OCI-LY7 (cell line): ENCODE results near the gene ATP8B4. TPM values are rescaled to one million over a fixed set of nuclear protein-coding genes. Genes with fewer than 3 reads are reported as not detected.

Source experiments
- BruUV-seq: library from RNA; stranded (reverse); fragments of 400-500 nt; replicated peaks from 2 replicates; lab custom pipeline; 2021; lab: Mats Ljungman, UMichigan
- CTCF ChIA-PET: fragments of 300-600 bp; sonication (Branson Sonifier 250); formaldehyde crosslinking; loops from one replicate; lab custom pipeline; 2022; ENCODE audit warnings: antibody characterized with exemption; ENCODE audit not compliant: unreplicated experiment; lab: Charles Lee
- POLR2A ChIA-PET: fragments of 300-600 bp; sonication (Branson Sonifier 250); formaldehyde crosslinking; loops from one replicate; lab custom pipeline; 2022; ENCODE audit warnings: antibody characterized with exemption; lab: Charles Lee
- DNase-seq: peaks from one replicate; pipeline ENCODE4 v3.0.0-alpha.2; 2015; ENCODE audit warnings: low spot score
- H2AFZ ChIP-seq: fragments of 200-600 bp; sonication (generic), shearing (Covaris generic); 2 replicates; pipeline ENCODE4 v1.6.1; 2014; ENCODE audit warnings: mild to moderate bottlenecking, antibody characterized with exemption, low read length, moderate library complexity
- H3K27ac ChIP-seq: fragments of 200-600 bp; sonication (generic); 2 replicates; pipeline ENCODE4 v1.5.1; 2014; ENCODE audit warnings: mixed run types, low read depth, mild to moderate bottlenecking, moderate library complexity, low read length, inconsistent platforms; ENCODE audit not compliant: poor library complexity, severe bottlenecking
- H3K36me3 ChIP-seq: fragments of 200-600 bp; sonication (generic); 2 replicates; pipeline ENCODE4 v1.6.1; 2014; ENCODE audit warnings: mild to moderate bottlenecking, antibody characterized with exemption, low read length, moderate library complexity, mixed read lengths; ENCODE audit not compliant: insufficient read depth
- H3K4me1 ChIP-seq: fragments of 200-600 bp; sonication (generic); 2 replicates; pipeline ENCODE4 v1.5.1; 2014; ENCODE audit warnings: mild to moderate bottlenecking, low read length; ENCODE audit not compliant: insufficient read depth, poor library complexity, severe bottlenecking
- H3K4me2 ChIP-seq: fragments of 200-600 bp; sonication (generic); 2 replicates; pipeline ENCODE4 v1.6.1; 2014; ENCODE audit warnings: mild to moderate bottlenecking, low read length
- H3K4me3 ChIP-seq: fragments of 200-600 bp; sonication (generic); 2 replicates; pipeline ENCODE4 v1.5.1; 2014; ENCODE audit warnings: mild to moderate bottlenecking, low read depth, low read length; ENCODE audit not compliant: poor library complexity, severe bottlenecking
- H3K79me2 ChIP-seq: fragments of 200-600 bp; sonication (generic); 2 replicates; pipeline ENCODE4 v1.6.1; 2016; ENCODE audit warnings: low read depth, mild to moderate bottlenecking, low read length, moderate library complexity, mixed read lengths; ENCODE audit not compliant: insufficient read depth
- H3K9me2 ChIP-seq: fragments of 200-600 bp; sonication (generic); 2 replicates; pipeline ENCODE4 v1.6.1; 2016; ENCODE audit warnings: mild to moderate bottlenecking, low read length, mixed read lengths; ENCODE audit not compliant: insufficient read depth
- H3K9me3 ChIP-seq: fragments of 200-600 bp; sonication (generic); 2 replicates; pipeline ENCODE4 v1.6.1; 2014; ENCODE audit warnings: mild to moderate bottlenecking, mixed run types, low read length, mixed read lengths
- H4K20me1 ChIP-seq: fragments of 200-600 bp; sonication (generic); 2 replicates; pipeline ENCODE4 v1.6.1; 2014; ENCODE audit warnings: mild to moderate bottlenecking, antibody characterized with exemption, low read length, moderate library complexity, mixed read lengths; ENCODE audit not compliant: insufficient read depth
- EZH2phosphoT487 ChIP-seq: fragments of 200-600 bp; sonication (generic); IDR thresholded peaks from 2 replicates; pipeline ENCODE4 v1.6.1; 2018; ENCODE audit warnings: low read depth, borderline replicate concordance, mild to moderate bottlenecking, mixed run types, antibody characterized with exemption, low read length, moderate library complexity, mixed read lengths
- intact Hi-C: fragments of 100-400 bp; cut with micrococcal nuclease; formaldehyde crosslinking; loops from one replicate; pipeline ENCODE4 v1.10.0; 2022; ENCODE audit not compliant: unreplicated experiment
- total RNA-seq, 2 experiments: library from RNA; depleted of rRNA in 1 of 2; stranded (reverse); fragments of >200 nt in 1 of 2; shearing (Covaris generic) in 1 of 2; gene quantifications; 2 replicates each; pipeline ENCODE4 v1.2.3, GENCODE V29; 2014 to 2022
- TF ChIP-seq, protein P1 (sequence below): fragments of 200-600 bp; sonication (generic); conservative IDR thresholded peaks from 2 replicates; pipeline ENCODE4 v1.5.1; 2014; ENCODE audit warnings: mild to moderate bottlenecking, antibody characterized with exemption, low read length, moderate library complexity, mixed read lengths

ATP8B4 gene
- total RNA-seq, 2 experiments from 2014 or later, result not detected

DNA sequence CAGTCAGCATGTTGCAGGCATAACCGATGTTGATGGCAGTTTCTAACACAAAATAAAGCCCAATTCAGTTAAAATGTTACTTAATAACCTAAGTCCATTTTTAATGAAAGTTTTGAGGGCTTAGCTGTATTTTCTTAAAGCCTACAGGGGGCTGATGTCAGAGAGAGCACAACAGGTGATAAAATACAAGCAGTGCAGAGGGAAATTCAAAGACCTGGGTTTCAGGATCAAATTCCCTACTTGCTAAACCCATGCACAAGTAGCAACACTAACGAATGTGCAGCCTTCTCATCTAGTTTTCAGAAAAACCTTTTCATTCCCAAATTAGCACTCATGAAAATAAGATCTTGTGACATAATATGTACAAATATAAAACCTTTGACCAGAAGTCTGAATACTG lies 202.0 kb downstream of the ATP8B4 start:
- ChIA-PET POLR2A (interaction anchor here (0.7 to 1.2 kb wide), 2 partner anchors 11 to 218 kb away, joined by 3 to 7 read pairs; no protein-coding TSS in a partner anchor), CTCF (no interaction called here)
- intact Hi-C loops, result no loop called here
- H3K9me2 ChIP-seq, result no peaks in the 10 kb centered on the region
- no peak for TF ChIP-seq EZH2phosphoT487
- TF ChIP-seq, protein P1, sequence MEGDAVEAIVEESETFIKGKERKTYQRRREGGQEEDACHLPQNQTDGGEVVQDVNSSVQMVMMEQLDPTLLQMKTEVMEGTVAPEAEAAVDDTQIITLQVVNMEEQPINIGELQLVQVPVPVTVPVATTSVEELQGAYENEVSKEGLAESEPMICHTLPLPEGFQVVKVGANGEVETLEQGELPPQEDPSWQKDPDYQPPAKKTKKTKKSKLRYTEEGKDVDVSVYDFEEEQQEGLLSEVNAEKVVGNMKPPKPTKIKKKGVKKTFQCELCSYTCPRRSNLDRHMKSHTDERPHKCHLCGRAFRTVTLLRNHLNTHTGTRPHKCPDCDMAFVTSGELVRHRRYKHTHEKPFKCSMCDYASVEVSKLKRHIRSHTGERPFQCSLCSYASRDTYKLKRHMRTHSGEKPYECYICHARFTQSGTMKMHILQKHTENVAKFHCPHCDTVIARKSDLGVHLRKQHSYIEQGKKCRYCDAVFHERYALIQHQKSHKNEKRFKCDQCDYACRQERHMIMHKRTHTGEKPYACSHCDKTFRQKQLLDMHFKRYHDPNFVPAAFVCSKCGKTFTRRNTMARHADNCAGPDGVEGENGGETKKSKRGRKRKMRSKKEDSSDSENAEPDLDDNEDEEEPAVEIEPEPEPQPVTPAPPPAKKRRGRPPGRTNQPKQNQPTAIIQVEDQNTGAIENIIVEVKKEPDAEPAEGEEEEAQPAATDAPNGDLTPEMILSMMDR, result no peak
- no peak overlapping the region for H3K4me2 ChIP-seq
- H3K9me3 ChIP-seq, result no peaks in the 10 kb centered on the region
- no peak overlapping the region for H2AFZ ChIP-seq
- no peaks in the 10 kb centered on the region for H3K79me2 ChIP-seq
- no peaks in the 10 kb centered on the region for H3K4me1 ChIP-seq
- no peaks in the 10 kb centered on the region for H3K36me3 ChIP-seq
- H3K4me3 ChIP-seq, result no peak overlapping the region
- no peaks in the 10 kb centered on the region for H4K20me1 ChIP-seq
- DNase-seq, result no peak
- no peak overlapping the region for H3K27ac ChIP-seq
- BruUV-seq, result no TSS peak

DNA sequence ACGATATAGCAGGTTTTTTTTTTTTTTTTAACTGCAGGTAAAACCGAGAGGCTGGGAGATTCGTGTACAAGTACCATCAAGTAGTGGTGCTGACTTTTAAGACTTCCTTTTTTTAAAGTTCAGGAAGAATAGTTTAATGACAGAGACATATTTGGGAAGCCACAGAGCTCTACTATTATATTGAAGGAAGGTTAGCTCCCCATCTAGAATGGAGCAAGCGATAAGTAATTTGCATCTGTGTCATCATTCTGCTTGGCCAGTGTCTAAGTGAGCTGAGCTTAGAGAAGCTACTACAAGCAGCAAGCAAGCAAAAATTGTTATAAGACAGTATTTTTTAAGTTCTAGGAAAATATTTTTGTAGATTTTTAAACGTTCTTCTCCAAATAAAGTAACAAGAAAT lies 203.2 kb downstream of the ATP8B4 start:
- intact Hi-C loops, result no loop called here
- no peak for DNase-seq
- no peaks in the 10 kb centered on the region for H3K9me2 ChIP-seq
- H2AFZ ChIP-seq, result no peak overlapping the region
- H3K4me3 ChIP-seq, result no peak overlapping the region
- TF ChIP-seq EZH2phosphoT487, result no peak
- TF ChIP-seq, protein P1, result no peak
- H3K79me2 ChIP-seq, result no peaks in the 10 kb centered on the region
- ChIA-PET CTCF (no interaction called here), POLR2A (interaction anchor here (0.6 to 1.2 kb wide), 3 partner anchors 10 to 122 kb away, joined by 4 to 7 read pairs (median 4); no protein-coding TSS in a partner anchor)
- H3K4me1 ChIP-seq, result no peaks in the 10 kb centered on the region
- no peaks in the 10 kb centered on the region for H4K20me1 ChIP-seq
- H3K36me3 ChIP-seq, result no peaks in the 10 kb centered on the region
- no peak overlapping the region for H3K27ac ChIP-seq
- no TSS peak for BruUV-seq
- H3K9me3 ChIP-seq, result no peaks in the 10 kb centered on the region
- H3K4me2 ChIP-seq, result no peak overlapping the region

DNA sequence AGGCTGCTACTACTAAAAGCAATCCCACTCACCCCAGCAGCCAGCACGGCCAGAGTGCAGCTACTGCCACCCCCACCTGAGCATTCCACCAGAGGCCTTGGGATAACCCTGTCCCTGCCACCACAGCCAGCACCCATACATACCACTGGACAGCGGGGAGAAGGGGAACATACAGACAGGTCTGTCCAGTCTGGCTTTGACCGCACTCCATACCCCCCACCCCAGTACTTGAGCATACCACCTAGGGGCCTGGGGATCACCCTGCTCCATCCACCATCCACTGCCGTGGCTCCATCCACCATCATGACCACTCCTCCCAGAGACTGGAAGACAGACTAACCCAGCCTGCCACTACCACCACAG lies 210.1 kb downstream of the ATP8B4 start:
- CTCF ChIA-PET, result no interaction called here
- BruUV-seq, result no TSS peak
- H3K4me1 ChIP-seq, result no peaks in the 10 kb centered on the region
- H3K36me3 ChIP-seq, result no peaks in the 10 kb centered on the region
- intact Hi-C loops, result no loop called here
- no peak overlapping the region for H3K4me2 ChIP-seq
- no peak for TF ChIP-seq EZH2phosphoT487
- TF ChIP-seq, protein P1, result no peak
- no peaks in the 10 kb centered on the region for H3K9me2 ChIP-seq
- no peaks in the 10 kb centered on the region for H3K9me3 ChIP-seq
- POLR2A ChIA-PET, result no interaction called here
- no peak overlapping the region for H3K27ac ChIP-seq
- no peaks in the 10 kb centered on the region for H4K20me1 ChIP-seq
- DNase-seq, result no peak
- no peaks in the 10 kb centered on the region for H3K79me2 ChIP-seq
- H2AFZ ChIP-seq, result no peak overlapping the region
- no peak overlapping the region for H3K4me3 ChIP-seq
